T follicular helper cell (primary cell): ENCODE results near the gene ATP9B.

Experiments used
- DNase-seq: peaks from one replicate; pipeline ENCODE4 v3.0.0-alpha.2; 2020; ENCODE audit warnings: low read depth

ATP9B gene

DNA sequence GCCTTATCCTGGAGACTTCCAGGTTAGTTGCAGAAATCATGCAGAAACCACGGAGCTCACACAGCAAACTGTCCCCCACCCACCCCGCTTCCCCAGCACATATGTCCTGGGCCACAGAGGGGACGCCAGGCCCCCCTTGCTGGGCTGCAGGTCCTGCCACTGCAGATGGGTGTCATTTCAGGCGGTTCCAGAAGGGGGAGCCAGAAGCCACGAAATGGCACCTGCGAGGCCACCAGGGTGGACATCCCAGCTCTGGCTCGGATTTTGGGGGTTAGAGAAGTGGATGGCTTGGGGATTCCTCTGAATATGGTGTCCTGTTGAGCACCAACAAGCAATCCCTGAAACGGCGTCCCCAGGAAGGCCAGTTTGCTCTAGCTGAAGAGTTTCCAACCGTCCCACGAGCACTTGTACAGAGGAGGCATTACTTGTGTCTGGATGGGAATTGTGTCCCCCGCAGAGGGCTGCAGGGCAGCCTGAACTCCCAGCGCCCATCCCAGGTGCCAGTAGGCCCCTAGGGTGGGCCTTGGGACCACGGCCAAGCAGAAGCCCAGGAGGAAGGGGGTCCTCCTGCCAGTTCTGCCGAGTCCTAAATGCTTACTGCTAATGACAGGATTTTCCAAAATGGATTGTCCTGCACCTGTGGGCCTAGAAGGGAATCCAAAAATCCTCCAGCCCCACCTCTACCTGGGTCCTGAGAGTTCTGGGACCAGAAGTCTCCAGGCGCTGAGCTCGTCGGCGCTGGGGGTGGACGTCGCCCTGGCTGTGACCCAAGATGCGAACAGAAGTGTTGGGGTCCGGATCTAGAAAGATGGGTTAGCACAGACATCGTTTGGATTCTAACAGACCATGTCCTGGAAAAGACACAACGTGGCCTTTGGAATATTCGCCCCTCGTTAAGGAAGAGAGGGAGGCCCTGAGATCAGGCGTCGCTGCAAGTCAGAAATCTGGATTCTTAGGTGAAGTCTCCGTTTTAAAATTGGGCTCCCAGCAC is 311.9 kb downstream of the ATP9B start:
- peak; percentile 55 for DNase-seq

- DNase-seq: no peak
These were observed 312.7 kb downstream of the ATP9B start for GRCh38 chr18:79381811-79382311.

- no peak for DNase-seq
These were observed 313.6 kb downstream of the ATP9B start for GRCh38 chr18:79382681-79383387.

GRCh38 chr18:79383388-79384056 is 314.3 kb downstream of the ATP9B start:
- DNase-seq: no peak

- no peak for DNase-seq
These were observed 315.1 kb downstream of the ATP9B start for GRCh38 chr18:79384151-79384807.

DNA sequence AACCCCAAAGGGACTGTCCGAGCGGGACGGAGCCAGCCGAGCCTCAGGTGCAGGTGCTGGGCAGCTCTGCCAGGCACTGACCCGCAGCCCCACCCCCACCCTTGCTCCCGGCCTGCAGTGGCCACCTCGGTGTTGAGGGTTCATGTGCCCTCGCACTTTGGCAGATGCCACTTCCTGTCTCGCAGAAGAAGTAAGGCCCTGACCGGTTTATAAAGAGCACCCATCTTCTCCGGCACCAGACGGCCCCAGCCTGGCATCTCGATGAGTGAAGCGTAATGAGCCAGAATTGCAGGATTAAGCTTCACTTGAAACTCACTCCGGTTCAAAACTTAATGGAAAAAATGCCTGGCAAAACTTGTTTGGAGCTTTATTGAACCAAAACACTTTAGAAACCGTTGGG is 315.6 kb downstream of the ATP9B start:
- no peak for DNase-seq

- DNase-seq: no peak
These were observed 316.1 kb downstream of the ATP9B start for GRCh38 chr18:79385326-79385707.

DNA sequence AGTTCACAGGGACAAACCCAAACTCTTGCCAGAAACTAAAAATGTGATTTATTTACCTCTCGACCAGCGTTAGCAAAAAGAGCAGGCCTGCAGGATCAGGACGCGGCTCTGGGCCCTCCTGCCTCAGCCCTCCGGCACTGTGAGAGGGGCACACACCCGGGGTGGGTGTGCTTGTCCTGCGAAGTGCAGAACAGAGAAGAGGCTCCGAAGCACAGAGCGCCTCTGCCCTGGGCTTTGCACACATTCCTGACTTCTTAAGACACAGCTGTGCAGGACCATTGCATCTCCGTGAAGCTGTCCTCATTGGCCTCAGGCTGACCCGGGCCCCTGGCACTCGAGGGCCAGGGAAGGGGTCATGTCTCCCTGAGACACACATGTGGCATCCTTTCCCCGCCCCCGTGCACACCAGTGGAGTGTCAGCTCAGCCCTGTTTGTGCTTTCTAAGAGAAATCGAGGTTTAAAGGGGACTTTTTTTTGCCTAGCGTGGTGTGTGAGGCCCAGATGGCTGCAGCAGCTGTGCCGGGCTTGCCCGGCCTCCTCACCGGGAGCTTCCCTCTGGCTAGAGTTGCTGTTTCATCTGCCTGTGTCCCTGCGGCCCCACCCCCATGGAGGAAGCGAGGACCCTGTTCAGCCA is 316.6 kb downstream of the ATP9B start:
- DNase-seq: no peak

DNA sequence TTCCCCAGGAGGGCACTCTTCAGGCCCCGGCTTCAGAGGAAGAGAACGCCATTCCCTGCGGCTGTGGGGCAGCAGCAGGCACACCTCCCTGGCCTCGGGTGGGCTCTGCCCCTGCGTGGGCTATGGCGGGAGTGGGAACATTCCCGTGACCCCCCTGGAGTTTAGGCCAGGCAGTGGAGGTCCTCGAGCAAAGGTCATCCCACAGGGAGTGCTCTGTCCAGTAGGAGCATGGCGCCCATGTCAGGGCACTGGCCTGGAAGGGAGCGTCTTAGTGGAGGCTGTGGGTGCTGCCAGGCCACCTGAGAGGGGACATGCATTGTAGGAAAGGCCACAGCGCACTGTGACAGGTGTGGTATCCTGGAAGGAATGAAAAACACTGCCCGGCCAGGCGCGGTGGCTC is 317.4 kb downstream of the ATP9B start:
- no peak for DNase-seq

DNA sequence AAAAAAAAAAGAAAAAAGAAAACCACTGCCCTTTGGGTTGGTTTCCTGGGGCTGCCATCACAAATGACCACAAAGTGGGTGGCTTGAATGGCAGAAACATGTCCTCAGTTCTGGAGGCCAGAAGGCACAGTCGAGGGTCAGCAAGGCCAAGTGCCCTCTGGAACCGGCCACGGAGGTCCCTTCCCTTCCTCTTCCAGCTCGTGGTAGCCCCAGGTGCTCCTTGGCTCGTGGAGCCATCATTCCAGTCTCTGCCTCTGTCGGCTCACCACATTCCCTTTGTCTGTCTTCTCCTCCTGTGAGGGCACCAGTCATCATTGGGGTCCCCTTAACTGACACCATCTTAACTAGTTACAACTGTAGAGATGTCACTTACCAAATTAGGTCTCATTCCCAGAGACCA is 318.0 kb downstream of the ATP9B start:
- DNase-seq: no peak

- DNase-seq: no peak
These were observed 318.4 kb downstream of the ATP9B start for GRCh38 chr18:79387615-79388014.

- no peak for DNase-seq
These were observed 318.8 kb downstream of the ATP9B start for GRCh38 chr18:79388043-79388442.

GRCh38 chr18:79389689-79390088 is 320.5 kb downstream of the ATP9B start:
- no peak for DNase-seq

GRCh38 chr18:79392226-79392625 is 323.0 kb downstream of the ATP9B start:
- no peak for DNase-seq

- no peak for DNase-seq
These were observed 324.0 kb downstream of the ATP9B start for GRCh38 chr18:79393181-79393634.

- no peak for DNase-seq
These were observed 324.7 kb downstream of the ATP9B start for GRCh38 chr18:79393635-79394533.

DNA sequence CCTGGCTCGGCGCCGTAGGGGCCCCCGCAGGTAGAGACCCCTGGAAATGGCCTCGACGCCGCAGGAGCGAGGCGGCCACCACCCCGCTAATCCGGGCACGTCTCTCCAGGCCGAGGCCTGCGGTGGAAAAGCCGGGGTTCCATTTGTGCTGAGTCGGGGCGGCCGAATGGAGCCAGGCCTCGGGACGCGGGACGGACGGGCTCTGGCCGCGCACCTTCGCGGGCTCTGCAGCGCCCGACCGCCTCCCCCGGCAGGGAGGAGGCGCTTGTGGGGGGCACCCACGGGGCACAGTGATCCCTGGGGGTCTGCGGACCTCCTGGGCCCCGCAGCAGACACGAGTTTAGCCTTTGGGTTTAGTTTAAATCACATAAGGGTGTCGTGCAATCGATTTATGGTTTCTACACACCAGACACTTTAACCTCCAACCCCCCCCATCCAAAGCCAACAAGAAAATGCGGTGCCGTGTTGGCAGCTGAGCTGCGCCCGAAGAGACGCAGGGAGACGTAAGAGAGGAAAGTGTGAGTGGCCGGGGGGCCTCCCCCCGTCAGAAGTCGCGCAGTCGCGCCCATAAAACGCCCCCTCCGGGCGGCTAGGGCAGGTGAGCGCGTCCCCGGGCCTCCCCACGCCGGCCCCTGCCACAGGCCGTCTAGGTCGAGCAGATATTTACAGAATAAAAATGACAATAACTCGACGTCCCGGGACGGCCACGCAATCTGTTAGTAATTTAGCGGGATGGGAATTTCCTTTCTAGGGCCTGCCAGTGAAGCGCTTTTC is 325.5 kb downstream of the ATP9B start:
- DNase-seq: peak; percentile 56

DNA sequence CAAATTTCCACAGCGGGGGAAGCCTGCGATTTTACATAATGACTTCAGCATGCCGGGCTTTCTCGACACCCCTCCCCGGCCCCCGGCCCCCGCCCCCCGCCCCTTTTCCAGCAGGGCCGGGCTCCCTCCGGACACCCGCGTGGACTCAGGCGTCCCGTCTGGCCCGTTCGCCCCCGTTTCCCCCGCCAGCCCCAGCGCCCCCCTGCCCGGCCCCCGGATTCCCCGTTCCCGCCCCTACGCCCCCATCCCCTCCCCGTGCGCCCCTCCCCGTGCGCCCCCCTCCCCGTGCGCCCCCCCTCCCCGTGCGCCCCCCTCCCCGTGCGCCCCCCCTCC is 326.1 kb downstream of the ATP9B start:
- DNase-seq: no peak

DNA sequence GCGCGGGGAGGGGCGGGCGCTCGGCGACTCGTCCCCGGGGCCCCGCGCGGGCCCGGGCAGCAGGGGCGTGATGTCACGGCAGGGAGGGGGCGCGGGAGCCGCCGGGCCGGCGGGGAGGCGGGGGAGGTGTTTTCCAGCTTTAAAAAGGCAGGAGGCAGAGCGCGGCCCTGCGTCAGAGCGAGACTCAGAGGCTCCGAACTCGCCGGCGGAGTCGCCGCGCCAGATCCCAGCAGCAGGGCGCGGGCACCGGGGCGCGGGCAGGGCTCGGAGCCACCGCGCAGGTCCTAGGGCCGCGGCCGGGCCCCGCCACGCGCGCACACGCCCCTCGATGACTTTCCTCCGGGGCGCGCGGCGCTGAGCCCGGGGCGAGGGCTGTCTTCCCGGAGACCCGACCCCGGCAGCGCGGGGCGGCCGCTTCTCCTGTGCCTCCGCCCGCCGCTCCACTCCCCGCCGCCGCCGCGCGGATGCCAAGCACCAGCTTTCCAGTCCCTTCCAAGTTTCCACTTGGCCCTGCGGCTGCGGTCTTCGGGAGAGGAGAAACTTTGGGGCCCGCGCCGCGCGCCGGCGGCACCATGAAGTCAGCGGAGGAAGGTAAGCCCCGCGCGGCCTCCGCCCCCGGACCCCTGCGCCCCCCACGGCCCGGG is 326.7 kb downstream of the ATP9B start, which contains the start of gene NFATC1:
TSS of gene NFATC1 (plus strand) at position 170 of the 644 bp plus-strand sequence. CDS start at position 465, 295 bp downstream.
- peak; percentile 81 for DNase-seq
